Frontal cortex (tissue), 4 donors: ENCODE measurements around the gene TMEM255B. TPM values are rescaled to one million over a fixed set of nuclear protein-coding genes. Genes with fewer than 3 reads are reported as not detected.

Experiments used
- DNase-seq, 2 donors: peaks; one replicate each; pipeline ENCODE4 v3.0.0; 2012; ENCODE audit warnings: low spot score in 2 of 2
- FAIRE-seq: peaks from 2 replicates; lab custom pipeline; 2012; peaks lifted over from hg19 to GRCh38; lab: Jason Lieb, UNC
- total RNA-seq: library from RNA; depleted of rRNA; stranded (reverse); fragments of >200 nt; gene quantifications from one replicate; pipeline ENCODE4 v1.2.3, GENCODE V29; 2014
- donor health status: control.
- donor health status: control.
- donor health status: control.

Gene TMEM255B
- total RNA-seq, 1 donor from 2014 or later, result not detected

DNA sequence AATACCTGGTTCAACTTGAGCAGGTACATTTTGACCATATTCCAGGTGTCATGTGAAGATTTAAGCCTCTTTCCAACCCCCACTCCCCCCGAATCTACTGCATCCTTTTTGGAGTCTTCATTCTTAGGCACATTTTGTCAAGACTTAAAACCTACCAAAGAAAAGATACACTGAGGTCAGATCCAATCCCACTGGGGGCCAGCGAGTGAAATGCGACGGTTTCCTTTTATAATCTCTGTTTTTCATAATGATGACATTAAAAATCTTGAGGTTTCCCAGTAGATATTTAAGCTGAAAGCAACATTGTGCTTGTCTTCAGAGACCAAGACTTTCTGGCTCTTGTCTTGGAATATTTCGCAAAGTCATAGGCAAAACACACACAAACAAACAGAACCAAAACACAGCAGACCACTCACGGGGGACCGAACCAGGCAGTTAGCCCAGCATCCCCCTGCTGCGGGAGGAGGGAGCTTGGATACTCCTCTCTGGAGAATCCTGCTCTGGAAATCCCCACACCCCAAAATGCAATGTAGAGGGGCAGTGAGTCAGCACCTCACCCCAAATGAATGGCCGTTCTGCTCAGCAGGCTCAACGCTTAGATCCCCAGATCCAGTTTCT is 105.4 kb downstream of the TMEM255B start:
- DNase-seq (no peak), FAIRE-seq (no peak)

GRCh38 chr13:113865427-113865826 is 106.4 kb downstream of the TMEM255B start:
- no peak for DNase-seq
- FAIRE-seq, result no peak

Other genes with a start within 250 kb of the TMEM255B start
- gene TFDP1, start 174.5 kb upstream of the TMEM255B start, total RNA-seq, result 32.2 TPM
- not detected for gene ATP4B, start 101.0 kb upstream of the TMEM255B start, total RNA-seq
- gene GRK1, start 92.0 kb upstream of the TMEM255B start, total RNA-seq, result under 0.01 TPM
- 20.4 TPM for gene GAS6, start 104.8 kb downstream of the TMEM255B start, total RNA-seq
- under 0.01 TPM for gene C13orf46, start 214.8 kb downstream of the TMEM255B start, total RNA-seq